CD14-positive monocyte (primary cell): Measurements from ENCODE around the gene CDIP1. TPM values are rescaled to one million over a fixed set of nuclear protein-coding genes. Genes with fewer than 3 reads are reported as not detected.

Experiments used
- DNase-seq, 3 donors: peaks; one replicate each; pipeline ENCODE4 v3.0.0-alpha.2; 2011 to 2022
- H2AFZ ChIP-seq: 2 replicates; pipeline ENCODE4 v1.6.0; 2012; ENCODE audit warnings: mild to moderate bottlenecking, low read depth, low read length, inconsistent platforms; ENCODE audit not compliant: insufficient read depth, poor library complexity, severe bottlenecking
- H3K27ac ChIP-seq, 2 donors: 1 replicate in 1 of 2; 2 replicates in 1 of 2; pipeline ENCODE4 v1.5.1; 2012 to 2013; ENCODE audit warnings: low read length in 2 of 2, control low read depth in 1 of 2, inconsistent platforms in 1 of 2, low read depth in 1 of 2, mild to moderate bottlenecking in 1 of 2
- H3K27me3 ChIP-seq, 2 donors: one replicate each; pipeline versions ENCODE4 v1.6.0 to v1.6.1; 2011 to 2013; ENCODE audit warnings: low read length in 2 of 2; ENCODE audit not compliant: control insufficient read depth in 2 of 2, insufficient read depth in 2 of 2
- H3K36me3 ChIP-seq, 2 donors: replicated peaks in 1 of 2; 1 replicate in 1 of 2; 2 replicates in 1 of 2; pipeline versions ENCODE4 v1.5.1 to v1.6.1; 2012 to 2013; ENCODE audit warnings: low read length in 2 of 2, control low read depth in 1 of 2, inconsistent platforms in 1 of 2, mild to moderate bottlenecking in 1 of 2; ENCODE audit not compliant: insufficient read depth in 2 of 2, control insufficient read depth in 1 of 2
- H3K4me1 ChIP-seq, 2 donors: 1 replicate in 1 of 2; 2 replicates in 1 of 2; pipeline versions ENCODE4 v1.5.1 to v1.6.1; 2012 to 2013; ENCODE audit warnings: low read length in 2 of 2, control low read depth in 1 of 2, inconsistent platforms in 1 of 2, mild to moderate bottlenecking in 1 of 2, moderate library complexity in 1 of 2; ENCODE audit not compliant: insufficient read depth in 2 of 2, control insufficient read depth in 1 of 2
- H3K4me2 ChIP-seq: replicated peaks from 2 replicates; pipeline ENCODE3; 2012; ENCODE audit warnings: low read length, moderate library complexity, mild to moderate bottlenecking; ENCODE audit not compliant: poor library complexity, severe bottlenecking; ENCODE audit errors: extremely low read depth
- H3K4me3 ChIP-seq, 3 experiments: fragments of 200-600 bp in 1 of 3; sonication (generic) in 1 of 3; replicated peaks in 1 of 3; 1 replicate in 2 of 3; 2 replicates in 1 of 3; pipeline ENCODE4 v1.5.1; 2011 to 2013; ENCODE audit warnings: low read length in 3 of 3, mild to moderate bottlenecking in 3 of 3, control low read depth in 2 of 3, low read depth in 2 of 3, inconsistent platforms in 1 of 3, moderate library complexity in 1 of 3
- H3K79me2 ChIP-seq: 2 replicates; pipeline ENCODE4 v1.6.0; 2012; ENCODE audit warnings: mild to moderate bottlenecking, control low read depth, inconsistent platforms, low read length, moderate library complexity; ENCODE audit not compliant: insufficient read depth
- H3K9ac ChIP-seq: 2 replicates; pipeline ENCODE4 v1.6.0; 2017; ENCODE audit warnings: low read length, mild to moderate bottlenecking; ENCODE audit not compliant: insufficient read depth, poor library complexity, severe bottlenecking
- H3K9me3 ChIP-seq, 2 donors: replicated peaks in 1 of 2; 1 replicate in 1 of 2; 2 replicates in 1 of 2; pipeline versions ENCODE4 v1.5.1 to v1.6.1; 2012 to 2013; ENCODE audit warnings: low read length in 2 of 2, control low read depth in 1 of 2; ENCODE audit not compliant: control insufficient read depth in 1 of 2, insufficient read depth in 1 of 2
- H4K20me1 ChIP-seq: 2 replicates; pipeline ENCODE4 v1.6.0; 2012; ENCODE audit warnings: mild to moderate bottlenecking, low read length, control low read depth, moderate library complexity; ENCODE audit not compliant: insufficient read depth
- H3K27ac Mint-ChIP-seq, 7 donors: one replicate each; pipeline ENCODE4 v1.8.0; 2020; ENCODE audit warnings: mild to moderate bottlenecking in 7 of 7, mixed read lengths in 7 of 7, moderate library complexity in 6 of 7, inconsistent platforms in 2 of 7
- H3K27me3 Mint-ChIP-seq, 3 donors: one replicate each; pipeline ENCODE4 v1.8.0; 2021 to 2022; ENCODE audit warnings: low read depth in 3 of 3, mild to moderate bottlenecking in 3 of 3, mixed read lengths in 3 of 3, moderate library complexity in 3 of 3, inconsistent platforms in 1 of 3
- H3K36me3 Mint-ChIP-seq, 2 donors: one replicate each; pipeline ENCODE4 v1.8.0; 2020; ENCODE audit warnings: mixed read lengths in 2 of 2, inconsistent platforms in 1 of 2, mild to moderate bottlenecking in 1 of 2
- H3K4me1 Mint-ChIP-seq: one replicate; pipeline ENCODE4 v1.8.0; 2020; ENCODE audit warnings: mild to moderate bottlenecking, mixed read lengths
- H3K4me3 Mint-ChIP-seq, 2 donors: one replicate each; pipeline ENCODE4 v1.8.0; 2020; ENCODE audit warnings: mild to moderate bottlenecking in 2 of 2, mixed read lengths in 2 of 2, moderate library complexity in 1 of 2
- H3K9me3 Mint-ChIP-seq, 7 donors: one replicate each; pipeline ENCODE4 v1.8.0; 2020 to 2022; ENCODE audit warnings: mixed read lengths in 7 of 7, mild to moderate bottlenecking in 6 of 7, moderate library complexity in 6 of 7, inconsistent platforms in 2 of 7
- WGBS: methylation state at CpG from one replicate; pipeline ENCODE4 v1.1.5; 2013; ENCODE audit warnings: missing lambda C conversion rate; ENCODE audit not compliant: insufficient coverage; 5-methylcytosine and 5-hydroxymethylcytosine counted together
- intact Hi-C, 2 donors: fragments of 100-400 bp; cut with micrococcal nuclease; formaldehyde crosslinking; loops; one replicate each; pipeline versions ENCODE4 v1.15.0 to v1.15.1; 2023
- polyA plus RNA-seq, 3 donors: library from polyadenylated mRNA; depleted of rRNA in 1 of 3; unstranded in 2 of 3; stranded (reverse) in 1 of 3; fragments of 300-500 nt in 2 of 3; fragments of >200 nt in 1 of 3; fragmentation: Illumina TruSeq in 2 of 3; gene quantifications; 1 replicate in 2 of 3; 2 replicates in 1 of 3; pipeline ENCODE4 v1.2.3, GENCODE V29; 2012 to 2021
- TF ChIP-seq, protein P1 (sequence below): fragments of 200-600 bp; IDR thresholded peaks from one replicate; pipeline ENCODE4 v1.8.0; 2022; ENCODE audit warnings: antibody characterized with exemption, mild to moderate bottlenecking

Gene CDIP1
- polyA plus RNA-seq, 3 donors, result 8.6 to 11.2 (median 10.8) TPM

DNA sequence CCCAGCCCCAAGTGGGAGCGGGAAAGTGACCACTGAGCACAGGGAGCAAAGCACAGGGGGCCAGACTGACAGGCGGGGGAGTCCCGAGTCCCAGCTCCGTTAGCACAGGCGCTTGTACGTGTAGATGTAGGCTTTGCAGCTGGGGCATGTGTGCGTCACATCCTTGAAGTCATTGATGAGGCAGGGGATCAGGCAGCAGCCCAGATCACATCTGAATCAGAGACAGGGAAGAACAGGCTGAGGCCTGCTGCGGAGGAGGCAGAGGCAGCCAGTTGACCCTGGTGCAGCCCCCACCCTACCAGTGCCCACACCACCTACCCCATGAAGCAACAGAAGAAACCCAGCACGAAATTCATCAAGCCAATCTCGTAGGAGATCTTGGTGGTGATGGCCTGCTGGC lies 26.1 kb downstream of the CDIP1 start:
- H3K9ac ChIP-seq, result no peak overlapping the region
- no peak overlapping the region for H2AFZ ChIP-seq
- no peak overlapping the region for H3K4me2 ChIP-seq
- no peaks in the 10 kb centered on the region for H4K20me1 ChIP-seq
- peaks cover 40 to 45% of the 10 kb centered on the region in 2 donors for H3K36me3 ChIP-seq
- peaks cover 66% of the 10 kb centered on the region for H3K4me1 Mint-ChIP-seq
- no peak overlapping the region for H3K4me3 Mint-ChIP-seq
- peak overlapping the region in 1 of 2 donors; percentile 43 for H3K27ac ChIP-seq
- WGBS, result 98% methylated on average over 8 of the region's 10 CpGs
- H3K9me3 ChIP-seq, result no peaks in the 10 kb centered on the region
- TF ChIP-seq, protein P1, sequence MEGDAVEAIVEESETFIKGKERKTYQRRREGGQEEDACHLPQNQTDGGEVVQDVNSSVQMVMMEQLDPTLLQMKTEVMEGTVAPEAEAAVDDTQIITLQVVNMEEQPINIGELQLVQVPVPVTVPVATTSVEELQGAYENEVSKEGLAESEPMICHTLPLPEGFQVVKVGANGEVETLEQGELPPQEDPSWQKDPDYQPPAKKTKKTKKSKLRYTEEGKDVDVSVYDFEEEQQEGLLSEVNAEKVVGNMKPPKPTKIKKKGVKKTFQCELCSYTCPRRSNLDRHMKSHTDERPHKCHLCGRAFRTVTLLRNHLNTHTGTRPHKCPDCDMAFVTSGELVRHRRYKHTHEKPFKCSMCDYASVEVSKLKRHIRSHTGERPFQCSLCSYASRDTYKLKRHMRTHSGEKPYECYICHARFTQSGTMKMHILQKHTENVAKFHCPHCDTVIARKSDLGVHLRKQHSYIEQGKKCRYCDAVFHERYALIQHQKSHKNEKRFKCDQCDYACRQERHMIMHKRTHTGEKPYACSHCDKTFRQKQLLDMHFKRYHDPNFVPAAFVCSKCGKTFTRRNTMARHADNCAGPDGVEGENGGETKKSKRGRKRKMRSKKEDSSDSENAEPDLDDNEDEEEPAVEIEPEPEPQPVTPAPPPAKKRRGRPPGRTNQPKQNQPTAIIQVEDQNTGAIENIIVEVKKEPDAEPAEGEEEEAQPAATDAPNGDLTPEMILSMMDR, result no peak
- DNase-seq, result no peak
- H3K27me3 ChIP-seq, result no peaks in the 10 kb centered on the region
- H3K4me3 ChIP-seq, result no peak overlapping the region
- no peaks in the 10 kb centered on the region for H3K27me3 Mint-ChIP-seq
- intact Hi-C loops, result loop anchor here in 1 of 2 donors (10.0 kb wide), 1 partner anchor 102 kb away; the partner anchor contains the start of gene UBALD1
- H3K4me1 ChIP-seq, result peaks cover 67 to 69% of the 10 kb centered on the region in 2 donors
- H3K79me2 ChIP-seq, result peaks cover 37% of the 10 kb centered on the region
- peak overlapping the region in 2 of 7 donors; percentile 25 to 59 for H3K27ac Mint-ChIP-seq
- peaks cover 0 to 2% (median 0%) of the 10 kb centered on the region in 7 donors for H3K9me3 Mint-ChIP-seq
- peaks cover 44 to 46% of the 10 kb centered on the region in 2 donors for H3K36me3 Mint-ChIP-seq

DNA sequence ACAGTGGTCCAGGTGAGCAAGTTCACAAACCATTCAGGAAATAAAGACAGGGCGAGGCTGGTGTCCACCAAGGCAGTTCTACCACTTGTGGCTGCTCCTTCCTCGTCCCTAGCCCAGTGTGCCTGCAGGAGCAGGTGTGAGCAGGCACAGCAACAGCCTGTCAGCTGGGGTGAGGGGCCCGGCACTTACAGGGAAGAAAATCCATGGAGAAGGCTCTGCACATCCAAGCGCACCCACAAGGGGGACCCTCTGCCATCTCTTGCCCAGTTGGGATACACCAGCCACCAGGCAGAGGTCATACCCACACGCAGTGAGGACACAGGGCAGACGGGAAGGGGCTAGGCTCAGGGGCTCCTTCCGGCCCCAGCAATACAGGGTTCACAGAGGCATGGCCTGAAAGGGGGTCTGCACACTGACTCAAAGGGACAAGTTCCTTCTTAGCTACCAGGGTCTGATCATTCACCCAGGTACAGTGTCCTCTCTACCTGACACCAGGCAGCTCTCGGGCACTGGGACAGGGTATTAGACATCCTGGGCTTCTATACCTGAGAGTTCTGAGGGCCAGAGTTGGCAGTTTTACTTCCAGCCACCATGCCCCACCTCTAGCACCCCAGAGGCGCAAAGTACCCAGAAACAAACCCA lies 27.0 kb downstream of the CDIP1 start:
- Mint-ChIP-seq H3K9me3 (peaks cover 0 to 2% (median 0%) of the 10 kb centered on the region in 7 donors), H3K27me3 (no peaks in the 10 kb centered on the region), H3K36me3 (peaks cover 49 to 53% of the 10 kb centered on the region in 2 donors), H3K4me3 (peak overlapping the region; percentile 50 to 69), H3K27ac (peak overlapping the region; percentile 56 to 87 (median 81)), H3K4me1 (peaks cover 62% of the 10 kb centered on the region)
- Histone ChIP-seq H3K27ac (peak overlapping the region; percentile 9 to 62), H3K27me3 (no peaks in the 10 kb centered on the region), H4K20me1 (no peaks in the 10 kb centered on the region), H3K36me3 (peaks cover 41 to 51% of the 10 kb centered on the region in 2 donors), H3K9ac (peak overlapping the region; percentile 33), H3K4me1 (peaks cover 59 to 63% of the 10 kb centered on the region in 2 donors), H3K79me2 (peaks cover 29% of the 10 kb centered on the region), H3K9me3 (no peaks in the 10 kb centered on the region), H2AFZ (peak overlapping the region; percentile 30), H3K4me2 (peak overlapping the region; percentile 42), H3K4me3 (peak overlapping the region in 1 of 3 experiments; percentile 6)
- TF ChIP-seq, protein P1, result peak; percentile 61
- intact Hi-C loops, result loop anchor here in 1 of 2 donors (10.0 kb wide), 1 partner anchor 103 kb away; the partner anchor contains the start of gene UBALD1
- DNase-seq, result peak in 2 of 3 donors; percentile 29 to 45
- WGBS, result 66% methylated on average over 8 of the region's 9 CpGs
